ENCODE measurements around the gene TEX50.
"Not testable (repeated sequence)": the region's sequence is repeated elsewhere in the genome, so short reads cannot be mapped to it uniquely, and the experiment has no call there.

The TEX50 gene

DNA sequence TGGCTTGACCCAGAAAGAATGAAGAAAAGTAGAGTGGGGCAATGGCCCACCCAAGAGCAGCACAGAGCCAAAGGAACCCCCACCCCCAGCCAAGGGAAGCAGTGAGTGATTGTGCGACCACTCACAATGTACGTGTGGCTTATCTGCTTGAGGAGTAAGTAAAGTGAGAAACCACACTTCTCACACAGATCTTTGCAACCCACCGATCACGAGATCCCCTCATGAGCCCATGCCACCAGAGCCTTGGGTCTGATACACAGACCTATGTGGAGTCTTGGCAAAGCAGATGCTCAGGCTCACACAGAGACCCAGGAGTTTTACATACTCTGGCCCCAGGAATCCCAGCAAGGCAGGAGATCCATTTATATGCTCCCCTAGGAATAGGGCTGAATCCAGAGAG is 18.3 kb upstream of the TEX50 start:
- TF ChIP-seq, protein P1, sequence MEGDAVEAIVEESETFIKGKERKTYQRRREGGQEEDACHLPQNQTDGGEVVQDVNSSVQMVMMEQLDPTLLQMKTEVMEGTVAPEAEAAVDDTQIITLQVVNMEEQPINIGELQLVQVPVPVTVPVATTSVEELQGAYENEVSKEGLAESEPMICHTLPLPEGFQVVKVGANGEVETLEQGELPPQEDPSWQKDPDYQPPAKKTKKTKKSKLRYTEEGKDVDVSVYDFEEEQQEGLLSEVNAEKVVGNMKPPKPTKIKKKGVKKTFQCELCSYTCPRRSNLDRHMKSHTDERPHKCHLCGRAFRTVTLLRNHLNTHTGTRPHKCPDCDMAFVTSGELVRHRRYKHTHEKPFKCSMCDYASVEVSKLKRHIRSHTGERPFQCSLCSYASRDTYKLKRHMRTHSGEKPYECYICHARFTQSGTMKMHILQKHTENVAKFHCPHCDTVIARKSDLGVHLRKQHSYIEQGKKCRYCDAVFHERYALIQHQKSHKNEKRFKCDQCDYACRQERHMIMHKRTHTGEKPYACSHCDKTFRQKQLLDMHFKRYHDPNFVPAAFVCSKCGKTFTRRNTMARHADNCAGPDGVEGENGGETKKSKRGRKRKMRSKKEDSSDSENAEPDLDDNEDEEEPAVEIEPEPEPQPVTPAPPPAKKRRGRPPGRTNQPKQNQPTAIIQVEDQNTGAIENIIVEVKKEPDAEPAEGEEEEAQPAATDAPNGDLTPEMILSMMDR (IDR thresholded peaks at IDR 0.05; ENCODE audit: control extremely low read depth, extremely low read depth, low read depth, missing control alignments), result no peak
- POLR2A ChIA-PET, result no interaction called here
- DNase-seq (ENCODE audit: extremely low spot score), result no peak
- CTCF ChIA-PET, result no interaction called here

DNA sequence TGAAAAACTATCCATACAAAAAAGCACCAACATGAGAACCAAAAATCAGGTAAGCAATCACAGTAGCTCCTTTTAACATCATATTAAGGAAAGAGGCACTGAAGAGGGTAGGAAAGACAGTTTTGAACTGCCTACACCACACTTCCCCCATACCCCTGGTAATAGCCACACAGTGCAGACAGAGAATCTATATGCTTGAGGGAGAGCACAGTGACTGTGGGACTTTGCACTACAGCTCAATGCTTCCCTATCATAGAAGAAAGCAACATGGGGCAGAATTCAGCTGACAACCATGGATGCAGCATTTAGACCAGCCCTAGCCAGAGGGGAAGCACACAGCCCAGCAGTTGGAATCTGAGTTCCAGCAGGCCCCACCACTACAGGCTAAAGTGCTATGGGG is 7.9 kb upstream of the TEX50 start:
- POLR2A ChIA-PET, result no interaction called here

DNA sequence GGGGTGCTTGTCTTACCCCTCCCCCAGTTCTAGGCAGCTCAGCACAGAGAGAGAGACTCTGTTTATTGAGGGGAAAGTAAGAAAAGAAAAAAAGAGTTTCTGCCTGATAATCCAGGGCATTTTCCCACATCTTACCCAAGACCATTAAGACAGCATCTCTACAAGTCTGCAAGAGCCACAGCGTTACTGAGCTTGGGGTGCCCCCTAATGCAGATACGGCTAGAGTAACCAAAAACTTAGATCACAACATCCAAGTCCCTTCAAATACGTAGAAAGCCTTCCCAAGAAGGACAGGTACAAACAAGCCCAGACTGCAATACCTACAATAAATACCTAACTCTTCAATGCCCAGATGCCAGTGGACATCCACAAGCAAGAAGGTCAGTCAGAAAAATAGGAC is 6.2 kb upstream of the TEX50 start:
- POLR2A ChIA-PET, result no interaction called here

More for the DNA sequence above, 7.9 kb upstream of the TEX50 start:
- CTCF ChIA-PET, result interaction anchor here (1.0 to 1.9 kb wide), 2 partner anchors 46 to 47 kb away, joined by 3 to 5 read pairs; no protein-coding TSS in a partner anchor
- DNase-seq (ENCODE audit: extremely low spot score), result no peak
- TF ChIP-seq, protein P1 (IDR thresholded peaks at IDR 0.05; ENCODE audit: control extremely low read depth, extremely low read depth, low read depth, missing control alignments), result no peak

DNA sequence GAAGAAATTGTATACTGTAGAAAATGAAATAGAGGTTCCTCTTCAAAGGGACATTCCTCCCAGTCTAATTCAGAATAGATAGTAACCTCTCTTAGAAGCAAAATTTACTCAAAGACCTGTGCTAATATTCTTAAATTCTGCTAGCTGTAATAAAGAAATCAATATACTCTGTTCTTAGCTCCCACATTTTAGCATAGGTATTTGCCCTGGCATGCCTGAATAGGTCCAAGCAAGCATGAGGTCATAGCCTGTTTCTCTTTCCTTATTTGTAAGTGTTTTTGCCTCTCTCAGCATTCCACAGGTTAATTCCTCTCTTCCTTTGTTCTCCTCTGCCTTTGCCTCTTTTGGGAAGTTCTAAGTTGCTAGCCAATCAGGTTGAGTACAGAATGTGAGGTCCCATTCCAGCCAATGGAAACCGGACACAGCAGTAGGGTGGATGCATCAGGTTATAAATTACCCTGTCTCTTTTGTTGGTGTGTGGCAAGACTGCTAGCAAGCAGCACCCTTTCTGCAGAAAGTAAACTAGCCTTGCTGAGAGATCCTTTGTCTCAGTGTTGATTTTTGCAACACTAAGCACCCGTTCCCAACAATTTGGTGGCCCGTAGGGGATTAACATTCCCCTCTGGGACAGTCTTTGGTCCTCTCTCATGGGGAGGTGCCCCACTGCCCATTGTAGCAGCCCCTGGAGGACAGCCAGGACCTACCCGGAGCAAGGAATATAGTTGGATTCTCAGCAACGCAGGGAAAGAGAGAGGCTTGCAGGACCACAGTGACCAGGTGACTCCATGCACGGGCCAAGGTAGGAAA is 2.3 kb downstream of the TEX50 start:
- DNase-seq (ENCODE audit: extremely low spot score); POLR2A ChIA-PET; CTCF ChIA-PET: not testable (repeated sequence)

More for the DNA sequence above, 6.2 kb upstream of the TEX50 start:
- CTCF ChIA-PET, result interaction anchor here (1.1 kb wide), 1 partner anchor 204 kb away, joined by 3 read pairs; no protein-coding TSS in a partner anchor
- TF ChIP-seq, protein P1 (IDR thresholded peaks at IDR 0.05; ENCODE audit: control extremely low read depth, extremely low read depth, low read depth, missing control alignments), result no peak
- no peak for DNase-seq (ENCODE audit: extremely low spot score)

DNA sequence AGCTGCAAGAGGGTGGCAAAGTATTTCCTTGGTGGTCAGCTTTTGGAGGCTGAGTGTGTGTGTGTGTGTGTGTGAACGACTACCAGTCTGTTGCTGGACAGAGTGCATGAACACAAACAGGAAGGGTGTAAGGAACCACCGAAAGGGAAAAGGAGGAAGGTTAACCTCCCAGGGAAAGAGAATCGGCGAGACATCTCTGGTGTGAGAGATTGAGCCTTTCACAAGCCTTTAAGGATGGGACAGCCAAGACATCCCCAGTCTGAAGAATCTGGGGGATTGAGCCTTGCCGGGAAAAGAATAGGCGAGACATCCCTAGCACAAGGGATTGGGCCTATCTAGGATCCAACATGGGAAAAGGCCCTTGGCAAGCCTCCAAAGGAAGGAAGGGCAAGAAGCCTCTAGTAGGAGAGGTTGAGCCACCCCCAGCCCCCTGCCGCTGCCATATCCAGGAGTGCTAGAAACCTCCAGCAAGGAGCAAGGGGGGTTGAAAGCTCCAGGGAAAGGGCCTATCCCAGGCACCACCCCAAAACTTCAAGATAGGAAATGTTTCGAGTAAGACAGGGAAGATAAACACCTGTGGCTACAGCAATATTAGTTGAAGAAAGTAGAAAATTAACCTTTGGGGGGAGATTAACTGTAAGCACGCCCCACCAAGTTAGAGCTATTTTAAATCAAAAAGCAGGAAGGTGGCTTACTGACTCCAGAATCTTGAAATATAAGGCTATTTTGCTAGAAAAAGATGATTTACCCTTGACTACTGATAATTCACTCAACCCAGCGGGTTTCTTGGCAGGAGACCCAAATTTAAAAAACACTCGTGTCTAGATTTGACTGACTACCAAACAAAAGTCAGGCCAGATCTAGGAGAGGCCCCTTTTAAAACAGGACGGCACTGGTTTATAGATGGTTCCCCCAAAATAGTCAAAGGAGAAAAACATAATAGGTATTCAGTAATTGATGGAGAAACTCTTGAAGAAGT is 3.2 kb downstream of the TEX50 start:
- ChIA-PET CTCF (interaction anchor here (1.5 kb wide), 1 partner anchor 14 kb away, joined by 6 read pairs; no protein-coding TSS in a partner anchor), POLR2A (no interaction called here)
- no peak for DNase-seq (ENCODE audit: extremely low spot score)
- TF ChIP-seq, protein P1 (IDR thresholded peaks at IDR 0.05; ENCODE audit: control extremely low read depth, extremely low read depth, low read depth, missing control alignments), result no peak

DNA sequence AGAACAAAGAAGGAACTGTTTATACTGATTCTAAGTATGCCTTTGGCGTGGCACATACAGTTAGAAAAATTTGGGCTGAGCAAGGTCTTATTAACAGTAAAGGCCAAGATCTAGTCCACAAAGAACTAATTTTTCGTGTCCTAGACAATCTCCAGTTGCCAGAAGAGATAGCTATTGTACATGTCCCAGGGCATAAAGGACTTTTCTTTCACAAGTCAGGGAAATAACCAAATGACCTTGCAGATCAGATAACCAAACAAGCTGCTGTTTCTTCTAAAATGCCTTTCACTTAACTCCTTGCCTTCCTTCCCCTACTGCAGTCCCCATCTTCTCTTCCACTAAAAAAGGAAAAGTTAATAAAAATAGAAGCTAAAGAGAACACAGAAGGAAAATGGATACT is 4.0 kb downstream of the TEX50 start:
- ChIA-PET POLR2A (no interaction called here), CTCF (interaction anchor here (1.5 kb wide), 1 partner anchor 15 kb away, joined by 6 read pairs; no protein-coding TSS in a partner anchor)
- no peak for DNase-seq (ENCODE audit: extremely low spot score)
- TF ChIP-seq, protein P1 (IDR thresholded peaks at IDR 0.05; ENCODE audit: control extremely low read depth, extremely low read depth, low read depth, missing control alignments), result no peak

DNA sequence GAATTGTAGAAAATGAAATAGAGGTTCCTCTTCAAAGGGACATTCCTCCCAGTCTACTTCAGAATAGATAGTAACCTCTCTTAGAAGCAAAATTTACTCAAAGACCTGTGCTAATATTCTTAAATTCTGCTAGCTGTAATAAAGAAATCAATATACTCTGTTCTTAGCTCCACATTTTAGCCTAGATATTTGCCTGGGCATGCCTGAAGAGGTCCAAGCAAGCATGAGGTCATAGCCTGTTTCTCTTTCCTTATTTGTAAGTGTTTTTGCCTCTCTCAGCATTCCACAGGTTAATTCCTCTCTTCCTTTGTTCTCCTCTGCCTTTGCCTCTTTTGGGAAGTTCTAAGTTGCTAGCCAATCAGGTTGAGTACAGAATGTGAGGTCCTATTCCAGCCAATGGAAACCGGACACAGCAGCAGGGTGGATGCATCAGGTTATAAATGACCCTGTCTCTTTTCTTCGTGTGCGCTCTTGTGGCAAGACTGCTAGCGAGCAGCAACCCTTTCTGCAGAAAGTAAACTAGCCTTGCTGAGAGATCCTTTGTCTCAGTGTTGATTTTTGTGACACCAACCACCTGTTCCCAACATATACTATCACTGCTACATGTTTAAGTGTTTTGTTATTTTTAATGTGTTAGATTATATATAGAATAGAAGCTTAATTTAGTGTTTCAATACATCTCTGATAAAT is 7.5 kb downstream of the TEX50 start:
- CTCF ChIA-PET; DNase-seq (ENCODE audit: extremely low spot score); POLR2A ChIA-PET: not testable (repeated sequence)

Measured in GM10248 (cell line).